Activated CD4-positive, alpha-beta T cell treated with anti-CD3 and anti-CD28 coated beads, Interleukin-2, Interleukin-4, amounts not matched to agents 100 ng/mL and 50 ng/mL, durations not matched to agents 16 hours and 8 hours (primary cell): Measurements from ENCODE around the gene CENPP.
"Not testable (repeated sequence)": the region's sequence is repeated elsewhere in the genome, so short reads cannot be mapped to it uniquely, and the experiment has no call there.

ENCODE experiments used
- DNase-seq: peaks from one replicate; pipeline ENCODE4 v3.0.0-alpha.2; 2020; ENCODE audit warnings: low spot score

Gene CENPP

GRCh38 chr9:92616655-92617111 lies 290.9 kb downstream of the CENPP start:
- DNase-seq: no peak

GRCh38 chr9:92617195-92617813 lies 291.6 kb downstream of the CENPP start:
- no peak for DNase-seq

- no peak for DNase-seq
Observed at GRCh38 chr9:92617951-92618510, 292.3 kb downstream of the CENPP start.

GRCh38 chr9:92618633-92619225 lies 293.0 kb downstream of the CENPP start:
- DNase-seq: no peak

- no peak for DNase-seq
Observed at GRCh38 chr9:92619601-92620300, 294.0 kb downstream of the CENPP start.

- no peak for DNase-seq
Observed at GRCh38 chr9:92620845-92621244, 295.1 kb downstream of the CENPP start.

GRCh38 chr9:92623936-92624335 lies 298.2 kb downstream of the CENPP start:
- not testable (repeated sequence) for DNase-seq

GRCh38 chr9:92626484-92626883 lies 300.7 kb downstream of the CENPP start:
- DNase-seq: no peak

GRCh38 chr9:92627651-92628050 lies 301.9 kb downstream of the CENPP start:
- no peak for DNase-seq

GRCh38 chr9:92631452-92632343 lies 305.9 kb downstream of the CENPP start:
- no peak for DNase-seq

GRCh38 chr9:92632641-92633040 lies 306.9 kb downstream of the CENPP start:
- no peak for DNase-seq

GRCh38 chr9:92633614-92634278 lies 308.0 kb downstream of the CENPP start:
- no peak for DNase-seq

GRCh38 chr9:92634712-92635605 lies 309.2 kb downstream of the CENPP start:
- peak; percentile 55 for DNase-seq

- no peak for DNase-seq
Observed at GRCh38 chr9:92635760-92636159, 310.0 kb downstream of the CENPP start.

- no peak for DNase-seq
Observed at GRCh38 chr9:92636627-92637026, 310.9 kb downstream of the CENPP start.

GRCh38 chr9:92637326-92637725 lies 311.6 kb downstream of the CENPP start:
- no peak for DNase-seq

GRCh38 chr9:92637886-92638620 lies 312.3 kb downstream of the CENPP start:
- no peak for DNase-seq

- no peak for DNase-seq
Observed at GRCh38 chr9:92638621-92639101, 312.9 kb downstream of the CENPP start.

GRCh38 chr9:92639124-92639523 lies 313.4 kb downstream of the CENPP start:
- no peak for DNase-seq
